HEK293 (cell line): ENCODE measurements around the gene ENKUR.

Source experiments
- CTCF ChIA-PET: fragments of 350-600 bp; formaldehyde crosslinking; extraction: SDS; loops from one replicate; lab custom pipeline; 2021; ENCODE audit warnings: antibody characterized with exemption; lab: Yijun Ruan, JAX
- POLR2A ChIA-PET: fragments of 300-600 bp; formaldehyde crosslinking; extraction: SDS; loops from one replicate; lab custom pipeline; 2020; ENCODE audit warnings: antibody characterized with exemption, inconsistent platforms; lab: Yijun Ruan, JAX
- H3K27ac ChIP-seq: fragments of 200-500 bp; sonication (Bioruptor generic); 2 replicates; pipeline ENCODE4 v1.5.1; 2014; ENCODE audit warnings: low read depth, low read length, control low read depth, inconsistent platforms; ENCODE audit errors: extremely low read depth
- H3K36me3 ChIP-seq, 2 experiments: fragments of 200-500 bp in 1 of 2; sonication (Bioruptor generic) in 1 of 2; 1 replicate in 1 of 2; 2 replicates in 1 of 2; pipeline ENCODE4 v1.5.1; 2014 to 2017; ENCODE audit warnings: inconsistent platforms in 2 of 2, low read length in 2 of 2; ENCODE audit not compliant: control insufficient read depth in 2 of 2, insufficient read depth in 1 of 2
- H3K4me1 ChIP-seq: fragments of 200-500 bp; sonication (Bioruptor generic); 2 replicates; pipeline ENCODE4 v1.5.1; 2014; ENCODE audit warnings: mild to moderate bottlenecking, low read length, inconsistent platforms; ENCODE audit not compliant: control insufficient read depth, insufficient read depth
- H3K4me3 ChIP-seq: 2 replicates; pipeline ENCODE4 v1.5.1; 2011; ENCODE audit warnings: low read depth, mild to moderate bottlenecking, control low read depth, low read length, moderate library complexity
- H3K9me3 ChIP-seq: fragments of 200-500 bp; sonication (Bioruptor generic); 2 replicates; pipeline ENCODE4 v1.5.1; 2014; ENCODE audit warnings: low read depth, low read length, inconsistent platforms; ENCODE audit not compliant: control insufficient read depth, insufficient read depth
- IKZF3 ChIP-seq: fragments of 450-650 bp; IDR thresholded peaks from 2 replicates; pipeline ENCODE4 v1.5.0; 2018; ENCODE audit warnings: missing biosample characterization, mild to moderate bottlenecking, missing genetic modification characterization, moderate library complexity
- INSM2 ChIP-seq: fragments of 450-650 bp; formaldehyde crosslinking; IDR thresholded peaks from 2 replicates; pipeline ENCODE4 v1.5.1; 2016; ENCODE audit warnings: missing biosample characterization, missing genetic modification characterization
- KLF9 ChIP-seq: fragments of 450-650 bp; formaldehyde crosslinking; IDR thresholded peaks from 2 replicates; pipeline ENCODE4 v1.5.1; 2016; ENCODE audit warnings: missing biosample characterization, missing genetic modification characterization, low read depth
- MYNN ChIP-seq: fragments of 450-650 bp; formaldehyde crosslinking; IDR thresholded peaks from 2 replicates; pipeline ENCODE4 v1.5.1; 2016; ENCODE audit warnings: missing biosample characterization, missing genetic modification characterization, borderline replicate concordance
- ZNF138 ChIP-seq: fragments of 450-650 bp; formaldehyde crosslinking; IDR thresholded peaks from 2 replicates; pipeline ENCODE4 v1.5.1; 2016; ENCODE audit warnings: missing biosample characterization, missing genetic modification characterization, borderline replicate concordance
- ZNF174 ChIP-seq: fragments of 450-650 bp; formaldehyde crosslinking; IDR thresholded peaks from 2 replicates; pipeline ENCODE4 v1.5.0; 2017; ENCODE audit warnings: missing biosample characterization, mild to moderate bottlenecking, missing genetic modification characterization
- ZNF202 ChIP-seq: fragments of 450-650 bp; formaldehyde crosslinking; IDR thresholded peaks from 2 replicates; pipeline ENCODE4 v1.5.1; 2016; ENCODE audit warnings: missing biosample characterization, missing genetic modification characterization, borderline replicate concordance
- ZNF23 ChIP-seq: fragments of 450-650 bp; formaldehyde crosslinking; IDR thresholded peaks from 2 replicates; pipeline ENCODE4 v1.5.1; 2016; ENCODE audit warnings: missing biosample characterization, missing genetic modification characterization, borderline replicate concordance
- ZNF26 ChIP-seq: fragments of 450-650 bp; formaldehyde crosslinking; IDR thresholded peaks from 2 replicates; pipeline ENCODE4 v1.5.1; 2016; ENCODE audit warnings: missing biosample characterization, missing genetic modification characterization
- ZNF692 ChIP-seq: fragments of 450-650 bp; formaldehyde crosslinking; IDR thresholded peaks from 2 replicates; pipeline ENCODE4 v1.5.1; 2016; ENCODE audit warnings: missing biosample characterization, missing genetic modification characterization
- ZNF701 ChIP-seq: fragments of 450-650 bp; formaldehyde crosslinking; IDR thresholded peaks from 2 replicates; pipeline ENCODE4 v1.5.1; 2016; ENCODE audit warnings: missing biosample characterization, missing genetic modification characterization
- TF ChIP-seq, protein P1 (sequence below): fragments of 450-650 bp; formaldehyde crosslinking; IDR thresholded peaks from 2 replicates; pipeline ENCODE4 v1.5.1; 2017; ENCODE audit warnings: missing biosample characterization, missing genetic modification characterization
- TF ChIP-seq, protein P2 (sequence below): fragments of 450-650 bp; formaldehyde crosslinking; conservative IDR thresholded peaks from 2 replicates; pipeline ENCODE4 v1.5.1; 2016; ENCODE audit warnings: low read depth, missing biosample characterization, missing genetic modification characterization

Gene ENKUR

GRCh38 chr10:25052012-25052411 is 36.1 kb upstream of the ENKUR start:
- no peak for TF ChIP-seq ZNF174 (tag by site-specific recombination)
- TF ChIP-seq, protein P1, sequence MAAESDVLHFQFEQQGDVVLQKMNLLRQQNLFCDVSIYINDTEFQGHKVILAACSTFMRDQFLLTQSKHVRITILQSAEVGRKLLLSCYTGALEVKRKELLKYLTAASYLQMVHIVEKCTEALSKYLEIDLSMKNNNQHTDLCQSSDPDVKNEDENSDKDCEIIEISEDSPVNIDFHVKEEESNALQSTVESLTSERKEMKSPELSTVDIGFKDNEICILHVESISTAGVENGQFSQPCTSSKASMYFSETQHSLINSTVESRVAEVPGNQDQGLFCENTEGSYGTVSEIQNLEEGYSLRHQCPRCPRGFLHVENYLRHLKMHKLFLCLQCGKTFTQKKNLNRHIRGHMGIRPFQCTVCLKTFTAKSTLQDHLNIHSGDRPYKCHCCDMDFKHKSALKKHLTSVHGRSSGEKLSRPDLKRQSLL (tag by site-specific recombination): no peak
- TF ChIP-seq INSM2 (tag by site-specific recombination): no peak
- TF ChIP-seq, protein P2, sequence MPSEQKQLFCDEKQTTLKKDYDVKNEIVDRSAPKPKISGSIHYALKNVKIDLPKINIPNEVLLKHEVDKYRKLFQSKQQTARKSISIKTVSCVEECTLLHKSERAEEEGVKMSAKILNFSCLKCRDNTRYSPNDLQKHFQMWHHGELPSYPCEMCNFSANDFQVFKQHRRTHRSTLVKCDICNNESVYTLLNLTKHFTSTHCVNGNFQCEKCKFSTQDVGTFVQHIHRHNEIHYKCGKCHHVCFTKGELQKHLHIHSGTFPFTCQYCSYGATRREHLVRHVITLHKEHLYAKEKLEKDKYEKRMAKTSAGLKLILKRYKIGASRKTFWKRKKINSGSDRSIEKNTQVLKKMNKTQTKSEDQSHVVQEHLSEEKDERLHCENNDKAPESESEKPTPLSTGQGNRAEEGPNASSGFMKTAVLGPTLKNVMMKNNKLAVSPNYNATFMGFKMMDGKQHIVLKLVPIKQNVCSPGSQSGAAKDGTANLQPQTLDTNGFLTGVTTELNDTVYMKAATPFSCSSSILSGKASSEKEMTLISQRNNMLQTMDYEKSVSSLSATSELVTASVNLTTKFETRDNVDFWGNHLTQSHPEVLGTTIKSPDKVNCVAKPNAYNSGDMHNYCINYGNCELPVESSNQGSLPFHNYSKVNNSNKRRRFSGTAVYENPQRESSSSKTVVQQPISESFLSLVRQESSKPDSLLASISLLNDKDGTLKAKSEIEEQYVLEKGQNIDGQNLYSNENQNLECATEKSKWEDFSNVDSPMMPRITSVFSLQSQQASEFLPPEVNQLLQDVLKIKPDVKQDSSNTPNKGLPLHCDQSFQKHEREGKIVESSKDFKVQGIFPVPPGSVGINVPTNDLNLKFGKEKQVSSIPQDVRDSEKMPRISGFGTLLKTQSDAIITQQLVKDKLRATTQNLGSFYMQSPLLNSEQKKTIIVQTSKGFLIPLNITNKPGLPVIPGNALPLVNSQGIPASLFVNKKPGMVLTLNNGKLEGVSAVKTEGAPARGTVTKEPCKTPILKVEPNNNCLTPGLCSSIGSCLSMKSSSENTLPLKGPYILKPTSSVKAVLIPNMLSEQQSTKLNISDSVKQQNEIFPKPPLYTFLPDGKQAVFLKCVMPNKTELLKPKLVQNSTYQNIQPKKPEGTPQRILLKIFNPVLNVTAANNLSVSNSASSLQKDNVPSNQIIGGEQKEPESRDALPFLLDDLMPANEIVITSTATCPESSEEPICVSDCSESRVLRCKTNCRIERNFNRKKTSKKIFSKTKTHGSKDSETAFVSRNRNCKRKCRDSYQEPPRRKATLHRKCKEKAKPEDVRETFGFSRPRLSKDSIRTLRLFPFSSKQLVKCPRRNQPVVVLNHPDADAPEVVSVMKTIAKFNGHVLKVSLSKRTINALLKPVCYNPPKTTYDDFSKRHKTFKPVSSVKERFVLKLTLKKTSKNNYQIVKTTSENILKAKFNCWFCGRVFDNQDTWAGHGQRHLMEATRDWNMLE (tag by site-specific recombination): no peak
- no peak for TF ChIP-seq ZNF138 (tag by site-specific recombination)
- TF ChIP-seq, all 188 proteins: peak for 0
- Histone ChIP-seq H3K9me3 (no peaks in the 10 kb centered on the region), H3K4me1 (no peaks in the 10 kb centered on the region), H3K27ac (no peak overlapping the region), H3K36me3 (no peaks in the 10 kb centered on the region), H3K4me3 (no peak overlapping the region)
- ChIA-PET CTCF (no interaction called here), POLR2A (no interaction called here)

DNA sequence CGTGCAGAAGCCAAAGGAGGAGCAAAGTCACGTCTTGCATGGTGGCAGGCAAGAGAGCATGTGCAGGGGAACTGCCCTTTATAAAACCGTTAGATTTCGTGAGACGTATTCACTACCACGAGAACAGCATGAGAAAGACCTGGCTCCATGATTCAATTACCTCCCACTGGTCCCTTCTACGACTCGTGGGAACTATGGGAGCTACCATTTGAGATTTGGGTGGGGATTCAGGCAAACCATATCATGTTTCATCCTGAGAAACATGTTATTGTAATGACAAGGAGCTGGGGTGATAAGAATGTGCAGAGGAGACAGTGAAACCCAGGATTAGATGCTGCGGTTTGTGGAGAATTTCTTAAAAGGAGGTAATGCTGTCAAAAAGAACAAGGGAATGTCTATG is 34.4 kb upstream of the ENKUR start:
- TF ChIP-seq KLF9: no peak
- TF ChIP-seq ZNF692 (tag by site-specific recombination): no peak
- no peak for TF ChIP-seq IKZF3 (tag by site-specific recombination)
- no peak for TF ChIP-seq MYNN (tag by site-specific recombination)
- TF ChIP-seq ZNF701 (tag by site-specific recombination): no peak
- TF ChIP-seq ZNF202 (tag by site-specific recombination): no peak
- no peak for TF ChIP-seq ZNF23 (tag by site-specific recombination)
- TF ChIP-seq ZNF26 (tag by site-specific recombination): no peak
- TF ChIP-seq, protein P2 (tag by site-specific recombination): no peak
- TF ChIP-seq, all 188 proteins: peak for 0
- Histone ChIP-seq H3K27ac (no peak overlapping the region), H3K4me1 (no peaks in the 10 kb centered on the region), H3K9me3 (no peaks in the 10 kb centered on the region), H3K36me3 (no peaks in the 10 kb centered on the region), H3K4me3 (no peak overlapping the region)
- ChIA-PET POLR2A (no interaction called here), CTCF (no interaction called here)
